HEK293 (cell line): Measurements from ENCODE around the gene PARPBP.

Source experiments
- ZBTB1 ChIP-seq: fragments of 450-650 bp; formaldehyde crosslinking; IDR thresholded peaks from 2 replicates; pipeline ENCODE4 v1.5.1; 2016; ENCODE audit warnings: missing biosample characterization, missing genetic modification characterization
- ZNF416 ChIP-seq: fragments of 450-650 bp; formaldehyde crosslinking; IDR thresholded peaks from 2 replicates; pipeline ENCODE4 v1.5.1; 2016; ENCODE audit warnings: missing biosample characterization, missing genetic modification characterization
- TF ChIP-seq, protein P1 (sequence below): fragments of 450-650 bp; formaldehyde crosslinking; IDR thresholded peaks from 2 replicates; pipeline ENCODE4 v1.5.1; 2016; ENCODE audit warnings: missing biosample characterization, missing genetic modification characterization

- TF ChIP-seq ZNF416: no peak
- no peak for TF ChIP-seq ZBTB1 (tag by site-specific recombination)
- TF ChIP-seq, protein P1, sequence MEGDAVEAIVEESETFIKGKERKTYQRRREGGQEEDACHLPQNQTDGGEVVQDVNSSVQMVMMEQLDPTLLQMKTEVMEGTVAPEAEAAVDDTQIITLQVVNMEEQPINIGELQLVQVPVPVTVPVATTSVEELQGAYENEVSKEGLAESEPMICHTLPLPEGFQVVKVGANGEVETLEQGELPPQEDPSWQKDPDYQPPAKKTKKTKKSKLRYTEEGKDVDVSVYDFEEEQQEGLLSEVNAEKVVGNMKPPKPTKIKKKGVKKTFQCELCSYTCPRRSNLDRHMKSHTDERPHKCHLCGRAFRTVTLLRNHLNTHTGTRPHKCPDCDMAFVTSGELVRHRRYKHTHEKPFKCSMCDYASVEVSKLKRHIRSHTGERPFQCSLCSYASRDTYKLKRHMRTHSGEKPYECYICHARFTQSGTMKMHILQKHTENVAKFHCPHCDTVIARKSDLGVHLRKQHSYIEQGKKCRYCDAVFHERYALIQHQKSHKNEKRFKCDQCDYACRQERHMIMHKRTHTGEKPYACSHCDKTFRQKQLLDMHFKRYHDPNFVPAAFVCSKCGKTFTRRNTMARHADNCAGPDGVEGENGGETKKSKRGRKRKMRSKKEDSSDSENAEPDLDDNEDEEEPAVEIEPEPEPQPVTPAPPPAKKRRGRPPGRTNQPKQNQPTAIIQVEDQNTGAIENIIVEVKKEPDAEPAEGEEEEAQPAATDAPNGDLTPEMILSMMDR: no peak
These were observed 3.6 kb upstream of the PARPBP start for GRCh38 chr12:102116392-102116791.
